GM10248 (cell line): Measurements from ENCODE around the gene ZNF423.

ENCODE experiments used
- CTCF ChIA-PET: fragments of 300-600 bp; sonication (Branson Sonifier 250); formaldehyde crosslinking; extraction: SDS; loops from one replicate; lab custom pipeline; 2021; ENCODE audit warnings: antibody characterized with exemption; lab: Yijun Ruan, JAX
- POLR2A ChIA-PET: fragments of 350-650 bp; sonication (Branson Sonifier 250); formaldehyde crosslinking; extraction: SDS; loops from one replicate; lab custom pipeline; 2020; ENCODE audit warnings: antibody characterized with exemption; lab: Yijun Ruan, JAX
- DNase-seq: peaks from one replicate; pipeline ENCODE4 v3.0.0; 2012; ENCODE audit errors: extremely low spot score
- TF ChIP-seq, protein P1 (sequence below): IDR thresholded peaks from 2 replicates; pipeline ENCODE4 v1.5.1; 2012; ENCODE audit warnings: mild to moderate bottlenecking, low read depth; ENCODE audit errors: extremely low read depth, missing control alignments, control extremely low read depth

Gene ZNF423

GRCh38 chr16:49855822-49856671 lies at the start of gene ZNF423:
ZNF423 (minus strand) TSS chr16:49856112; CDS start chr16:49855774, 338 bp downstream.
- ChIA-PET POLR2A (no interaction called here), CTCF (no interaction called here)
- TF ChIP-seq, protein P1, sequence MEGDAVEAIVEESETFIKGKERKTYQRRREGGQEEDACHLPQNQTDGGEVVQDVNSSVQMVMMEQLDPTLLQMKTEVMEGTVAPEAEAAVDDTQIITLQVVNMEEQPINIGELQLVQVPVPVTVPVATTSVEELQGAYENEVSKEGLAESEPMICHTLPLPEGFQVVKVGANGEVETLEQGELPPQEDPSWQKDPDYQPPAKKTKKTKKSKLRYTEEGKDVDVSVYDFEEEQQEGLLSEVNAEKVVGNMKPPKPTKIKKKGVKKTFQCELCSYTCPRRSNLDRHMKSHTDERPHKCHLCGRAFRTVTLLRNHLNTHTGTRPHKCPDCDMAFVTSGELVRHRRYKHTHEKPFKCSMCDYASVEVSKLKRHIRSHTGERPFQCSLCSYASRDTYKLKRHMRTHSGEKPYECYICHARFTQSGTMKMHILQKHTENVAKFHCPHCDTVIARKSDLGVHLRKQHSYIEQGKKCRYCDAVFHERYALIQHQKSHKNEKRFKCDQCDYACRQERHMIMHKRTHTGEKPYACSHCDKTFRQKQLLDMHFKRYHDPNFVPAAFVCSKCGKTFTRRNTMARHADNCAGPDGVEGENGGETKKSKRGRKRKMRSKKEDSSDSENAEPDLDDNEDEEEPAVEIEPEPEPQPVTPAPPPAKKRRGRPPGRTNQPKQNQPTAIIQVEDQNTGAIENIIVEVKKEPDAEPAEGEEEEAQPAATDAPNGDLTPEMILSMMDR: no peak
- DNase-seq: no peak

GRCh38 chr16:49904348-49905062 lies 48.6 kb upstream of the ZNF423 start:
- TF ChIP-seq, protein P1: no peak
- no peak for DNase-seq
- CTCF ChIA-PET: interaction anchor here (1.3 to 1.5 kb wide), 2 partner anchors 12 to 28 kb away, joined by 4 read pairs; no protein-coding TSS in a partner anchor
- POLR2A ChIA-PET: no interaction called here

DNA sequence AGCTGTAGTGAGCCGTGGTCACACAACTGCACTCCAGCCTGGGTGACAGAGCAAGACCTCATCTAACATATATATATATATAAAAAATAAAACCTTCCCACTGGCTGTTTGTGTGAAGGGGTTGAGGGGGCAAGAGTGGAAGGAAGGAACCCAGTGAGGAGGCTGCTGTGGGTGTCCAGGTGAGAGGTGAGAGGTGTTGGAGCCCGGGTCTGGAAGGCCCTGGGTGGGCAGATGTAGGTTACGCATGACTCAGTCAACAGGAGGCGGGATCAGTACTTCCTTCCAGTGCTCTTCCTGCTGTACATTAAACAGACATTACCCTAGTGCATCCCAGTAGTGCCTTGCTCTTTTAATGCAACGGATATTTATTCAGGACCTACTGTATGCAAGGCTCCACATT lies 47.0 kb upstream of the ZNF423 start:
- ChIA-PET CTCF (no interaction called here), POLR2A (no interaction called here)
- TF ChIP-seq, protein P1: no peak
- no peak for DNase-seq

DNA sequence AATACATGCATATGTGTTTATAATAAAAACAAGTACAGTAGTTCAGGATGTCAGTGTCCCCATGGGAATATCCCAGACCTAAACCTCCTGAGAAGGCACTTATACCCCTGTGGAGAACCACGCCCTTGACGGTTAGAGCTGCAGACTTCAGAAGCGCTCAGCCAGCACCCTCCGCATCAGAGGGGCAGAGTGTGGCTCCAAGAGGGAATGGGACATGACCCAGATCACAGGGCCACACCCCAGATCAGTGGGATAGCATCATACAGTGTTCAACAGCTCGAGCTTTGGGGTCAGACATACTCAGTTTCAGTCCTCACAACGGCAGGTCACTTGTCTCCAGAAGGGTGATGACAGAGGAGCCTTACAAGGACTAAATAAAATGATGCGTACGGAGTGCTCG lies 45.8 kb upstream of the ZNF423 start:
- ChIA-PET POLR2A (no interaction called here), CTCF (interaction anchor here (0.8 to 1.0 kb wide), 2 partner anchors 12 to 25 kb away, joined by 3 to 6 read pairs; no protein-coding TSS in a partner anchor)
- no peak for DNase-seq
- TF ChIP-seq, protein P1: no peak

GRCh38 chr16:49900875-49901274 lies 45.0 kb upstream of the ZNF423 start:
- CTCF ChIA-PET: interaction anchor here (0.8 to 1.0 kb wide), 2 partner anchors 11 to 24 kb away, joined by 3 to 6 read pairs; no protein-coding TSS in a partner anchor
- no peak for DNase-seq
- TF ChIP-seq, protein P1: no peak
- POLR2A ChIA-PET: no interaction called here

GRCh38 chr16:49899991-49900695 lies 44.2 kb upstream of the ZNF423 start:
- no peak for DNase-seq
- ChIA-PET CTCF (interaction anchor here (0.8 to 1.4 kb wide), 3 partner anchors 9 to 23 kb away, joined by 3 read pairs; no protein-coding TSS in a partner anchor), POLR2A (no interaction called here)
- TF ChIP-seq, protein P1: no peak
